Effector memory CD8-positive, alpha-beta T cell (primary cell): ENCODE data around the gene EHD3.

Source experiments
- ATAC-seq: fragments of 150-1000 bp; cut with Tn5 transposase; replicated peaks from 2 replicates; pipeline ENCODE4 v1.10.0; 2021; ENCODE audit warnings: mild to moderate bottlenecking, moderate library complexity
- DNase-seq, 3 experiments: peaks; one replicate each; pipeline ENCODE4 v3.0.0; 2021
- H3K27ac Mint-ChIP-seq, 2 donors: one replicate each; pipeline ENCODE4 v1.8.0; 2022; ENCODE audit warnings: mild to moderate bottlenecking in 2 of 2, mixed read lengths in 2 of 2, moderate library complexity in 2 of 2
- H3K27me3 Mint-ChIP-seq, 2 donors: one replicate each; pipeline ENCODE4 v1.8.0; 2022; ENCODE audit warnings: mixed read lengths in 2 of 2
- H3K36me3 Mint-ChIP-seq: one replicate; pipeline ENCODE4 v1.8.0; 2022; ENCODE audit warnings: mild to moderate bottlenecking, moderate library complexity, mixed read lengths; ENCODE audit not compliant: insufficient read depth
- H3K4me1 Mint-ChIP-seq, 2 donors: one replicate each; pipeline ENCODE4 v1.8.0; 2022; ENCODE audit warnings: low read depth in 2 of 2, mixed read lengths in 2 of 2
- H3K4me3 Mint-ChIP-seq, 2 donors: one replicate each; pipeline ENCODE4 v1.8.0; 2022; ENCODE audit warnings: mild to moderate bottlenecking in 2 of 2, mixed read lengths in 2 of 2, moderate library complexity in 2 of 2
- H3K9me3 Mint-ChIP-seq, 2 donors: one replicate each; pipeline ENCODE4 v1.8.0; 2022; ENCODE audit warnings: mixed read lengths in 2 of 2
- total RNA-seq, 9 experiments: gene quantifications; one replicate each; lab custom pipeline; 2026; lab: John Stamatoyannopoulos, UW

Gene EHD3
- total RNA-seq = 5.4 to 12.8 (median 7.9) reads per million in 9 experiments

- peak; percentile 63 to 70 (median 69) for DNase-seq
- no peaks in the 10 kb centered on the region for H3K36me3 Mint-ChIP-seq
- H3K27me3 Mint-ChIP-seq = peaks cover 0 to 18% of the 10 kb centered on the region in 2 donors
- peak within 1 kb of the TSS; percentile 79 to 81 for H3K4me3 Mint-ChIP-seq
- peaks cover 9 to 15% of the 10 kb centered on the region in 2 donors for H3K4me1 Mint-ChIP-seq
- ATAC-seq = peak; percentile 96
- H3K9me3 Mint-ChIP-seq = no peaks in the 10 kb centered on the region
- H3K27ac Mint-ChIP-seq = peak within 1 kb of the TSS; percentile 29 to 56
Observed at GRCh38 chr2:31233741-31234682, at the start of gene EHD3. Gene EHD3, plus strand, starts transcription at chr2:31234152. Its CDS starts 470 bp downstream, at chr2:31234622.

- Mint-ChIP-seq H3K36me3 (no peaks in the 10 kb centered on the region), H3K27me3 (no peaks in the 10 kb centered on the region), H3K4me1 (no peaks in the 10 kb centered on the region), H3K27ac (no peak overlapping the region), H3K9me3 (no peaks in the 10 kb centered on the region), H3K4me3 (no peak overlapping the region)
- ATAC-seq = no peak
- DNase-seq = no peak
Observed at GRCh38 chr2:31187166-31187565, 46.8 kb upstream of the EHD3 start.

GRCh38 chr2:31188131-31188530 lies 45.8 kb upstream of the EHD3 start:
- DNase-seq = no peak
- H3K27me3 Mint-ChIP-seq = no peaks in the 10 kb centered on the region
- no peaks in the 10 kb centered on the region for H3K4me1 Mint-ChIP-seq

GRCh38 chr2:31189141-31189540 lies 44.8 kb upstream of the EHD3 start:
- peak overlapping the region in 1 of 2 donors; percentile 45 for H3K27ac Mint-ChIP-seq

More at GRCh38 chr2:31188131-31188530, 45.8 kb upstream of the EHD3 start:
- H3K4me3 Mint-ChIP-seq = no peak overlapping the region
- H3K9me3 Mint-ChIP-seq = no peaks in the 10 kb centered on the region
- no peak for ATAC-seq
- no peaks in the 10 kb centered on the region for H3K36me3 Mint-ChIP-seq
- no peak overlapping the region for H3K27ac Mint-ChIP-seq

GRCh38 chr2:31190188-31190587 lies 43.8 kb upstream of the EHD3 start:
- Mint-ChIP-seq H3K4me3 (no peak overlapping the region), H3K27ac (no peak overlapping the region), H3K27me3 (no peaks in the 10 kb centered on the region), H3K36me3 (no peaks in the 10 kb centered on the region), H3K4me1 (no peaks in the 10 kb centered on the region), H3K9me3 (no peaks in the 10 kb centered on the region)
- no peak for DNase-seq
- no peak for ATAC-seq

More at GRCh38 chr2:31189141-31189540, 44.8 kb upstream of the EHD3 start:
- no peaks in the 10 kb centered on the region for H3K36me3 Mint-ChIP-seq
- no peaks in the 10 kb centered on the region for H3K9me3 Mint-ChIP-seq
- no peaks in the 10 kb centered on the region for H3K4me1 Mint-ChIP-seq
- ATAC-seq (no peak), DNase-seq (no peak)
- no peaks in the 10 kb centered on the region for H3K27me3 Mint-ChIP-seq
- no peak overlapping the region for H3K4me3 Mint-ChIP-seq

- ATAC-seq = no peak
- no peak for DNase-seq
- H3K4me1 Mint-ChIP-seq = no peaks in the 10 kb centered on the region
Observed at GRCh38 chr2:31191931-31192330, 42.0 kb upstream of the EHD3 start.

GRCh38 chr2:31192396-31192795 lies 41.6 kb upstream of the EHD3 start:
- no peaks in the 10 kb centered on the region for H3K36me3 Mint-ChIP-seq
- ATAC-seq = no peak
- H3K27ac Mint-ChIP-seq = no peak overlapping the region
- H3K27me3 Mint-ChIP-seq = no peaks in the 10 kb centered on the region
- DNase-seq = no peak
- no peak overlapping the region for H3K4me3 Mint-ChIP-seq
- H3K9me3 Mint-ChIP-seq = no peaks in the 10 kb centered on the region
- H3K4me1 Mint-ChIP-seq = no peaks in the 10 kb centered on the region

More at GRCh38 chr2:31191931-31192330, 42.0 kb upstream of the EHD3 start:
- Mint-ChIP-seq H3K9me3 (no peaks in the 10 kb centered on the region), H3K36me3 (no peaks in the 10 kb centered on the region), H3K27ac (no peak overlapping the region), H3K4me3 (no peak overlapping the region), H3K27me3 (no peaks in the 10 kb centered on the region)

- no peak overlapping the region for H3K4me3 Mint-ChIP-seq
- H3K27ac Mint-ChIP-seq = peak overlapping the region in 1 of 2 donors; percentile 31
- DNase-seq (no peak), ATAC-seq (no peak)
- no peaks in the 10 kb centered on the region for H3K27me3 Mint-ChIP-seq
- no peaks in the 10 kb centered on the region for H3K9me3 Mint-ChIP-seq
- H3K36me3 Mint-ChIP-seq = no peaks in the 10 kb centered on the region
- H3K4me1 Mint-ChIP-seq = no peaks in the 10 kb centered on the region
Observed at GRCh38 chr2:31192851-31193392, 41.0 kb upstream of the EHD3 start.

GRCh38 chr2:31193806-31194205 lies 40.1 kb upstream of the EHD3 start:
- Mint-ChIP-seq H3K9me3 (no peaks in the 10 kb centered on the region), H3K4me1 (no peaks in the 10 kb centered on the region), H3K36me3 (no peaks in the 10 kb centered on the region), H3K27ac (no peak overlapping the region), H3K4me3 (no peak overlapping the region), H3K27me3 (no peaks in the 10 kb centered on the region)
- no peak for DNase-seq
- ATAC-seq = no peak

GRCh38 chr2:31196622-31197021 lies 37.3 kb upstream of the EHD3 start:
- no peaks in the 10 kb centered on the region for H3K27me3 Mint-ChIP-seq

GRCh38 chr2:31197166-31197565 lies 36.8 kb upstream of the EHD3 start:
- Mint-ChIP-seq H3K27me3 (no peaks in the 10 kb centered on the region), H3K4me1 (no peaks in the 10 kb centered on the region), H3K27ac (no peak overlapping the region), H3K9me3 (no peaks in the 10 kb centered on the region), H3K4me3 (no peak overlapping the region), H3K36me3 (no peaks in the 10 kb centered on the region)
- no peak for DNase-seq
- ATAC-seq = no peak

More at GRCh38 chr2:31196622-31197021, 37.3 kb upstream of the EHD3 start:
- no peaks in the 10 kb centered on the region for H3K9me3 Mint-ChIP-seq
- H3K27ac Mint-ChIP-seq = no peak overlapping the region
- ATAC-seq (no peak), DNase-seq (no peak)
- no peaks in the 10 kb centered on the region for H3K4me1 Mint-ChIP-seq
- H3K36me3 Mint-ChIP-seq = no peaks in the 10 kb centered on the region
- H3K4me3 Mint-ChIP-seq = no peak overlapping the region

GRCh38 chr2:31197669-31198068 lies 36.3 kb upstream of the EHD3 start:
- ATAC-seq = no peak
- Mint-ChIP-seq H3K9me3 (no peaks in the 10 kb centered on the region), H3K36me3 (no peaks in the 10 kb centered on the region), H3K4me3 (no peak overlapping the region), H3K4me1 (no peaks in the 10 kb centered on the region), H3K27ac (no peak overlapping the region), H3K27me3 (no peaks in the 10 kb centered on the region)
- DNase-seq = no peak

GRCh38 chr2:31199206-31199605 lies 34.7 kb upstream of the EHD3 start:
- Mint-ChIP-seq H3K27me3 (no peaks in the 10 kb centered on the region), H3K27ac (no peak overlapping the region), H3K4me1 (no peaks in the 10 kb centered on the region), H3K9me3 (no peaks in the 10 kb centered on the region), H3K4me3 (no peak overlapping the region), H3K36me3 (no peaks in the 10 kb centered on the region)
- no peak for ATAC-seq
- DNase-seq = no peak

GRCh38 chr2:31200972-31201371 lies 33.0 kb upstream of the EHD3 start:
- H3K9me3 Mint-ChIP-seq = no peaks in the 10 kb centered on the region
- peaks cover 0 to 9% of the 10 kb centered on the region in 2 donors for H3K27me3 Mint-ChIP-seq
- H3K4me3 Mint-ChIP-seq = no peak overlapping the region
- no peaks in the 10 kb centered on the region for H3K36me3 Mint-ChIP-seq
- H3K27ac Mint-ChIP-seq = no peak overlapping the region
- no peak for DNase-seq
- no peak for ATAC-seq
- H3K4me1 Mint-ChIP-seq = no peaks in the 10 kb centered on the region
